ENCODE results near the gene FBN1.

- TF ChIP-seq CTCF (IDR thresholded peaks at IDR 0.05), result no peak
- TF ChIP-seq POLR2A (IDR thresholded peaks at IDR 0.05), result no peak
These were observed 90.1 kb downstream of the FBN1 start for GRCh38 chr15:48555241-48555881.

Measured in esophagus squamous epithelium (tissue), 4 donors.